Activated CD4-positive, alpha-beta memory T cell treated with anti-CD3 and anti-CD28 coated beads, Interleukin-2, amount 10 ng/mL, durations not matched to agents 7 days and 5 days (primary cell): ENCODE measurements around the gene FAM117A. TPM values are rescaled to one million over a fixed set of nuclear protein-coding genes. Genes with fewer than 3 reads are reported as not detected.
A peak's percentile ranks its signal among the peaks of the same experiment; 100 is the strongest.

Experiments used
- CTCF ChIA-PET: fragments of 350-600 bp; sonication (Branson Sonifier 250); formaldehyde crosslinking; loops from one replicate; lab custom pipeline; 2021; ENCODE audit warnings: antibody characterized with exemption, inconsistent platforms; lab: Charles Lee
- POLR2A ChIA-PET: fragments of 350-600 bp; sonication (Branson Sonifier 250); formaldehyde crosslinking; loops from one replicate; lab custom pipeline; 2021; ENCODE audit warnings: antibody characterized with exemption; lab: Charles Lee
- DNase-seq: peaks from one replicate; pipeline ENCODE4 v3.0.0-alpha.2; 2020
- H3K27ac Mint-ChIP-seq: one replicate; pipeline ENCODE4 v1.8.0; 2021; ENCODE audit warnings: mild to moderate bottlenecking, mixed read lengths
- H3K27me3 Mint-ChIP-seq: one replicate; pipeline ENCODE4 v1.8.0; 2021; ENCODE audit warnings: mixed read lengths
- H3K36me3 Mint-ChIP-seq: one replicate; pipeline ENCODE4 v1.8.0; 2021; ENCODE audit warnings: low read depth, mixed read lengths
- H3K4me1 Mint-ChIP-seq: one replicate; pipeline ENCODE4 v1.8.0; 2021; ENCODE audit warnings: mixed read lengths
- H3K4me3 Mint-ChIP-seq: one replicate; pipeline ENCODE4 v1.8.0; 2021; ENCODE audit warnings: mild to moderate bottlenecking, mixed read lengths
- H3K9me3 Mint-ChIP-seq: one replicate; pipeline ENCODE4 v1.8.0; 2021; ENCODE audit warnings: mixed read lengths
- total RNA-seq, 2 experiments: library from RNA; stranded (reverse); gene quantifications; one replicate each; pipeline ENCODE4 v1.2.3, GENCODE V29; 2021

Gene FAM117A
- total RNA-seq, 2 experiments from 2014 or later, result 61.0 to 62.0 TPM

DNA sequence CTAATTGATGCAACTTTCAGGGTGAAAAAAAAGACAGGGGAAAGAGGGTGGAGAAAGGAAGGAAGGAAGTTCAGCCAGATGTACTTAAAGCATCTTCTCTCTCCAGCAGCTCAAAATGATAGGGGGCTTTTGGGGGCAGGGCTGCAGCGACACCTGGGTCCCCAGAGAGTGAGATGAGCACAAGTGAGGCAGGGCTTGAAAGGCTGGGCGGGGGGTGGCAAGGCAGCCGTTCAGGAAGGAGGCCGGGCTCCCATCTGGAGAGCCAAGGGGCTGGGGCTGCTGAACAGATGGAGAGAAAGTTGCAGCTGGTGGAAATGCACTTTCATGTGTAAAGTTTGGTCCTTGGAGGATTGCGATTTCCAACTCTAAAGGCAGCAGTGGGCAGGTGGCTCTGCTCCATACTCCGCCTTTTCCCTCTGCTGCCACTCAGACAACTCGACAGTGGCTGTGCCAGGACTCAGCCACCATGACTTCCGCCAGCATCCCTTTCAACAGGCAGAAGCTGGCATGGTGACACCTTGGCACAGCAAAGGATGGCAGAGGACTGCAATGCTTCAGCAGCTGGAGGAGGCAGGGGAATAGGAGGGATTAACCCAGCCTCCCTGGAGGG lies 63.9 kb downstream of the FAM117A start:
- no peak overlapping the region for H3K27ac Mint-ChIP-seq
- DNase-seq, result no peak
- peaks cover 45% of the 10 kb centered on the region for H3K36me3 Mint-ChIP-seq
- H3K9me3 Mint-ChIP-seq, result no peaks in the 10 kb centered on the region
- CTCF ChIA-PET, result interaction anchor here (2.1 to 7.7 kb wide), 5 partner anchors 124 to 143 kb away, joined by 7 to 95 read pairs (median 8); partner anchors contain the start of gene NXPH3
- POLR2A ChIA-PET, result interaction anchor here (1.0 to 5.7 kb wide), 3 partner anchors 9 to 127 kb away, joined by 3 to 42 read pairs (median 3); partner anchors contain the start of gene SLC35B1
- no peak overlapping the region for H3K4me3 Mint-ChIP-seq
- no peaks in the 10 kb centered on the region for H3K27me3 Mint-ChIP-seq
- peaks cover 35% of the 10 kb centered on the region for H3K4me1 Mint-ChIP-seq

DNA sequence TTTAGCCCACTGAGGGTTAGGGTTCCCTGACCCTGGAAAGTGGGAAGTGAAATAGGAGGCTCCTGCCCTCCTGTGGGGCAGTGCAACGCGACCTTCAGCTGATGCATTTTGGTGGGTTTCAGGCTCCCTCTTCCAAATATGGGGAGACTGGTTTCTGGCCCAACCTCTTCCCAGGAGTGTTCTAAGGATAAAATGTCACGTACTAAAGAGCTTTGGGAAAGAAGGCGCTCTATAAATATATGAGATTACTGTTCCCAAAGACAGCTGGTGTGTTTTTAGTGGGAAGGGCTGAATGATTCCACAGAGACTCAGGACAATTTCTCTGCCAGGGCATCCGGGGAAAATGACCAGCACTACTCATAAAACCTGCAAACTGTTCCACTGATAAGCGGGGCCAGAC lies 65.9 kb downstream of the FAM117A start:
- CTCF ChIA-PET, result interaction anchor here (1.1 to 7.7 kb wide), 7 partner anchors 10 to 396 kb away, joined by 3 to 95 read pairs (median 8); partner anchors contain the start of genes NXPH3 and SLC35B1

DNA sequence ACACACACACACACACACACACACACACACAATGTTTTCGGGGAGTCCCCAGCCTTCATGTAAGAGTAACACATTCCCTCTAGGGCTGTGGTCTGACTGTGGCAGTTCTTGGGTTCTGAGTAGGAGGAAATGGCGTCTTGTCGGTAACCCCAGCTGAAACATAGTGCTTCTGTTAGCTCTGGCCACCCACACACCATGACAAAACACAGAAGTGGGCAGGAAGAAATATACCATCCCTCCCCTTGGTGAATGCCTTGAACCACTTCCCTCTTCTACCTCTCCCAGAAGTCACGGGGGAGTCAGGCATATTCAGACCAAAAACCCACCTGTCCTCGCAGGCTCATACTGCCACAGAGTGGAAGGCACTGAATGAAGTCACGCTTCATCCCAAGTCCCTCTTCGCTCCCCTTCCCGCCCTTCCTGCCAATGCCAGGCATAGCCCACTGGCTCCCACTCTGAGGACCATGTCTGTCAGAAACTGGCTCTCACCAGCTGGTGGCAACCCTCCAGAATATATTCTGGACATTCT lies 67.6 kb downstream of the FAM117A start:
- no peaks in the 10 kb centered on the region for H3K9me3 Mint-ChIP-seq
- peak; percentile 76 for DNase-seq
- peak overlapping the region; percentile 77 for H3K27ac Mint-ChIP-seq
- POLR2A ChIA-PET, result interaction anchor here (0.6 to 5.7 kb wide), 11 partner anchors 9 to 308 kb away, joined by 3 to 42 read pairs (median 4); partner anchors contain the start of genes KAT7 and SLC35B1
- CTCF ChIA-PET, result interaction anchor here (0.6 to 7.7 kb wide), 29 partner anchors 8 to 801 kb away, joined by 3 to 95 read pairs (median 4); partner anchors contain the start of genes NXPH3 and SLC35B1
- peaks cover 27% of the 10 kb centered on the region for H3K4me1 Mint-ChIP-seq
- peak overlapping the region; percentile 1 for H3K4me3 Mint-ChIP-seq
- H3K27me3 Mint-ChIP-seq, result no peaks in the 10 kb centered on the region
- H3K36me3 Mint-ChIP-seq, result peaks cover 23% of the 10 kb centered on the region

More for the DNA sequence above, 65.9 kb downstream of the FAM117A start:
- no peak for DNase-seq
- no peaks in the 10 kb centered on the region for H3K27me3 Mint-ChIP-seq
- H3K4me1 Mint-ChIP-seq, result peaks cover 27% of the 10 kb centered on the region
- H3K36me3 Mint-ChIP-seq, result peaks cover 30% of the 10 kb centered on the region
- POLR2A ChIA-PET, result interaction anchor here (0.7 to 5.7 kb wide), 4 partner anchors 11 to 128 kb away, joined by 3 to 42 read pairs (median 12); partner anchors contain the start of genes KAT7 and SLC35B1
- no peaks in the 10 kb centered on the region for H3K9me3 Mint-ChIP-seq
- H3K4me3 Mint-ChIP-seq, result no peak overlapping the region
- H3K27ac Mint-ChIP-seq, result no peak overlapping the region

DNA sequence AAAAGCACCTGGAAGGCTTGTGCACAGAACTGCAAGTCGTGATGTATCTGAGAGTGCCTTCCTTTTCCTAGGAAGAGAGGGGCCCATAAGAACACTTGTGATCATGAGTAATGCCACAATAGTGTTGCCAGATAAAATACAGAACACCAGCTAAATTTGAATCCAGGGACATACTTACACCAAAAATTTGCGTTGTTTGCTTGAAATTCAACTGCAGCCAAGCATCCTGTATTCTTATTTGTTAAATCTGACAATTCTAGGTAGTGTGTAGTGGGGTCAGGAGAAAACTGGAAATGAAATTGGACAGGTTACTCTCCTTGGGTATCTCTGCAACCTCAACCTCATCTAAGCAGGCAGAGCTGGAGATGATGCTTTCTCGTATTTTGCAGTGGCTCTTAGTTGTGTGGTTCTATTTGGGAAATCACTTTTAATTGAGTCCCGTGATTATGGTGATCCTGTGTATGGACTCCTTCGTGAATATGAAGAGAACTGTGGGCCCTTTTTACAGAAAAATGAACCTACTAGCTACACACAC lies 68.2 kb downstream of the FAM117A start:
- no peak for DNase-seq
- ChIA-PET POLR2A (interaction anchor here (0.9 to 5.7 kb wide), 10 partner anchors 12 to 308 kb away, joined by 3 to 42 read pairs (median 4); partner anchors contain the start of genes KAT7 and SLC35B1), CTCF (interaction anchor here (0.6 to 7.7 kb wide), 30 partner anchors 9 to 802 kb away, joined by 3 to 95 read pairs (median 4); partner anchors contain the start of genes NXPH3 and SLC35B1)
- Mint-ChIP-seq H3K27me3 (no peaks in the 10 kb centered on the region), H3K27ac (peak overlapping the region; percentile 77), H3K36me3 (peaks cover 18% of the 10 kb centered on the region), H3K9me3 (no peaks in the 10 kb centered on the region), H3K4me1 (peaks cover 27% of the 10 kb centered on the region), H3K4me3 (peak overlapping the region; percentile 1)

DNA sequence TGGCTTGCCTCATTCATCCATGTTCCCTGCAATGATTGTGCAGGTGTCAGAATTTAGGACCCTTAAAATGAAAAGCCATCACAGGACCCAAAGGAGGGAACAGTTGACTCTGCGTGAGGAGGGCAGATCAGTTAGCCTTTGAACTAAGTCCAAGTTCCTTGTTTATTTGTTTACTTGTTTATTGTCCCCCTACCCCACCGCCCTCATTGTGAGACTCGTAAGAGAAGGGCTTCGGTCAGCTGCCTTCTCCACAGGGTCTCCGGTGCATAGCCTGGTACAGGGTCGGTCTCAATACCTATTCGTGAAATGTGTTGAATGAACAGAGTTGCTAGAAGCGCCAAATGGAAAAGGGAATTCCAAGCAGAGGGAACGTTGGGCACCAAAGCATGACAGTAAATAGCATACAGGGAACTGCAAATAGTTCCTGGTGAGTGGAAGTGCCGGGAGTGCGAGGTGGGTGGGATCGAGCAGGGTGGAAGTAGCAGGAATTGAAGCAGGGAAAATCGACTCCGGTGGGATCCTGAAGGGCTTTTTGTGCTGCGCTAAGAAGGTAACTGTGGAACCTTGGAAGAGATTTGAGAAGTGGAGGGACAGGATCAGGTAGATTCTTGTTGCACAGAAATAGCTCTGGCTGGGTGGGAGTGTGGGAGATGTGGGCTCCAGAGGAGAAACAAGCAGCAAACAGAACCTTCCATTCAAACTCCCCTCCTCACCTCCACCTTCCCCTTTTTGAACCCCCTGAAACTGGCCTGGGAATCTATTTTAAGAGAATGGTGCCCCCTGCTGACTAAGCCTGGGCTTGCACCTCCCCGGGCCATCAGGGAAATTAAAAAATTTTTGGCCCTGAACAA lies 68.9 kb downstream of the FAM117A start:
- peak overlapping the region; percentile 77 for H3K27ac Mint-ChIP-seq
- H3K9me3 Mint-ChIP-seq, result no peaks in the 10 kb centered on the region
- POLR2A ChIA-PET, result interaction anchor here (1.0 to 5.7 kb wide), 7 partner anchors 11 to 307 kb away, joined by 3 to 42 read pairs (median 7); partner anchors contain the start of genes KAT7 and SLC35B1
- H3K4me1 Mint-ChIP-seq, result peaks cover 25% of the 10 kb centered on the region
- DNase-seq, result peak; percentile 75
- H3K27me3 Mint-ChIP-seq, result no peaks in the 10 kb centered on the region
- CTCF ChIA-PET, result interaction anchor here (0.7 to 7.7 kb wide), 20 partner anchors 8 to 139 kb away, joined by 3 to 95 read pairs (median 5); partner anchors contain the start of genes NXPH3 and SLC35B1
- peaks cover 11% of the 10 kb centered on the region for H3K36me3 Mint-ChIP-seq
- no peak overlapping the region for H3K4me3 Mint-ChIP-seq

GRCh38 chr17:49692751-49693150 lies 71.2 kb downstream of the FAM117A start:
- ChIA-PET POLR2A (no interaction called here), CTCF (interaction anchor here (7.7 kb wide), 1 partner anchor 122 kb away, joined by 95 read pairs; no protein-coding TSS in a partner anchor)
- Mint-ChIP-seq H3K4me1 (peaks cover 36% of the 10 kb centered on the region), H3K4me3 (no peak overlapping the region), H3K36me3 (peaks cover 3% of the 10 kb centered on the region), H3K9me3 (no peaks in the 10 kb centered on the region), H3K27me3 (no peaks in the 10 kb centered on the region), H3K27ac (no peak overlapping the region)
- no peak for DNase-seq

GRCh38 chr17:49691677-49692191 lies 72.2 kb downstream of the FAM117A start:
- ChIA-PET POLR2A (no interaction called here), CTCF (interaction anchor here (0.6 to 1.2 kb wide), 3 partner anchors 15 to 124 kb away, joined by 3 to 6 read pairs (median 4); no protein-coding TSS in a partner anchor)
- H3K4me1 Mint-ChIP-seq, result peaks cover 42% of the 10 kb centered on the region
- H3K4me3 Mint-ChIP-seq, result no peak overlapping the region
- peaks cover 3% of the 10 kb centered on the region for H3K36me3 Mint-ChIP-seq
- H3K9me3 Mint-ChIP-seq, result no peaks in the 10 kb centered on the region
- no peak for DNase-seq
- no peaks in the 10 kb centered on the region for H3K27me3 Mint-ChIP-seq
- no peak overlapping the region for H3K27ac Mint-ChIP-seq

DNA sequence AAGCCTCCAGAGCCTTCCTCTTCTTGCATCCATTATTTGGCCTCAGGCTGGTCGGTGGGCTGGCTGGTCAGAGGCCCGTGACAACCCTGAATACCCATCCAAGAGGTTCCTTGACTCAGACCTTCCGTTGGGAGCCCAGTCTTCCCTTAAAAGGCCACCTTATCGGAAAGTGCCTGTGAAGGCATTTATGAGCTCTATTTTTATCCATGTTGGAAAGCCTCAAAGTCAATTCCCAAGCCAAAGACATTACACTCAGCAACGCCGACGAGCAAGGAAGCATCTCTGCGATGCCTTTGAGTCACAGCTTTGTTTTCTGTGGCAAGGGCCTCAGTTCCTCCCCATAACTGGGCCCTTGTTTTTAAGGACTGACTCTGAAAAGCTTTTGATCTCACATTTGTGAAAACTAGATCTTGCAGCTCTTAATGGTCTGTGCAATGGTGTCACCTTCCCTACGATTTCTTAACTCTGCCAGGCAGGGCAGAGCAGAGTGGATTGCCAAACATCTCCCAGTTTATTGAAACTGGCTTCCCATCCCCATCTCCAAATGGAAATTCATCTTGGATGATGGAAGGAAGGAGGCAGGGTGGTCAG lies 72.8 kb downstream of the FAM117A start:
- no peaks in the 10 kb centered on the region for H3K27me3 Mint-ChIP-seq

GRCh38 chr17:49690256-49690655 lies 73.7 kb downstream of the FAM117A start:
- POLR2A ChIA-PET, result no interaction called here
- no peaks in the 10 kb centered on the region for H3K27me3 Mint-ChIP-seq
- H3K4me1 Mint-ChIP-seq, result peaks cover 29% of the 10 kb centered on the region
- H3K27ac Mint-ChIP-seq, result no peak overlapping the region
- DNase-seq, result no peak
- no peaks in the 10 kb centered on the region for H3K9me3 Mint-ChIP-seq
- CTCF ChIA-PET, result interaction anchor here (0.5 to 1.2 kb wide), 3 partner anchors 93 to 893 kb away, joined by 3 to 4 read pairs (median 4); no protein-coding TSS in a partner anchor
- H3K36me3 Mint-ChIP-seq, result peaks cover 3% of the 10 kb centered on the region
- no peak overlapping the region for H3K4me3 Mint-ChIP-seq

More for the DNA sequence above, 72.8 kb downstream of the FAM117A start:
- Mint-ChIP-seq H3K9me3 (no peaks in the 10 kb centered on the region), H3K36me3 (peaks cover 3% of the 10 kb centered on the region), H3K27ac (no peak overlapping the region), H3K4me1 (peaks cover 39% of the 10 kb centered on the region), H3K4me3 (no peak overlapping the region)
- DNase-seq, result no peak
- POLR2A ChIA-PET, result no interaction called here
- CTCF ChIA-PET, result interaction anchor here (0.5 to 1.2 kb wide), 6 partner anchors 15 to 894 kb away, joined by 3 to 6 read pairs (median 4); no protein-coding TSS in a partner anchor

GRCh38 chr17:49688848-49689247 lies 75.1 kb downstream of the FAM117A start:
- H3K9me3 Mint-ChIP-seq, result no peaks in the 10 kb centered on the region
- H3K27me3 Mint-ChIP-seq, result no peaks in the 10 kb centered on the region
- H3K36me3 Mint-ChIP-seq, result peaks cover 3% of the 10 kb centered on the region
- POLR2A ChIA-PET, result interaction anchor here (1.0 to 3.4 kb wide), 3 partner anchors 10 to 118 kb away, joined by 3 to 21 read pairs (median 4); partner anchors contain the start of genes SLC35B1 and SPOP
- no peak overlapping the region for H3K4me3 Mint-ChIP-seq
- peaks cover 24% of the 10 kb centered on the region for H3K4me1 Mint-ChIP-seq
- no peak for DNase-seq
- CTCF ChIA-PET, result interaction anchor here (0.7 to 4.1 kb wide), 6 partner anchors 19 to 133 kb away, joined by 3 to 15 read pairs (median 4); no protein-coding TSS in a partner anchor
- H3K27ac Mint-ChIP-seq, result peak overlapping the region; percentile 59

GRCh38 chr17:49687878-49688491 lies 75.9 kb downstream of the FAM117A start:
- CTCF ChIA-PET, result interaction anchor here (0.6 to 4.1 kb wide), 7 partner anchors 20 to 132 kb away, joined by 3 to 15 read pairs (median 3); no protein-coding TSS in a partner anchor
- Mint-ChIP-seq H3K9me3 (no peaks in the 10 kb centered on the region), H3K4me3 (peak overlapping the region; percentile 57), H3K4me1 (peaks cover 24% of the 10 kb centered on the region), H3K27ac (peak overlapping the region; percentile 85), H3K27me3 (no peaks in the 10 kb centered on the region), H3K36me3 (peaks cover 3% of the 10 kb centered on the region)
- peak; percentile 32 for DNase-seq
- POLR2A ChIA-PET, result interaction anchor here (1.2 to 3.4 kb wide), 5 partner anchors 8 to 118 kb away, joined by 3 to 21 read pairs (median 4); partner anchors contain the start of genes NXPH3 and SPOP
